ENCODE measurements around the gene RAB40C. TPM values are rescaled to one million over a fixed set of nuclear protein-coding genes. Genes with fewer than 3 reads are reported as not detected.
"Not testable (repeated sequence)": the region's sequence is repeated elsewhere in the genome, so short reads cannot be mapped to it uniquely, and the experiment has no call there.

Gene RAB40C
- total RNA-seq, 3 donors from 2014 or later, result 31.2 to 51.0 (median 40.1) TPM

GRCh38 chr16:595094-595528 lies 5.2 kb downstream of the RAB40C start:
- DNase-seq, result no peak
- Histone ChIP-seq H3K9me3 (no peaks in the 10 kb centered on the region), H3K4me3 (no peak overlapping the region), H3K36me3 (ENCODE audit: low read depth) (no peaks in the 10 kb centered on the region), H3K4me1 (ENCODE audit: low read depth) (peaks cover 43% of the 10 kb centered on the region)
- intact Hi-C loops (cut with DNase I, micrococcal nuclease), result loop anchor here in 1 of 2 donors (10.0 kb wide), 1 partner anchor 60 kb away; no protein-coding TSS in a partner anchor
- no peak for TF ChIP-seq CTCF (IDR thresholded peaks at IDR 0.05)
- ATAC-seq, result no peak

- Histone ChIP-seq H3K4me3 (no peak overlapping the region), H3K9me3 (no peaks in the 10 kb centered on the region), H3K4me1 (ENCODE audit: low read depth) (peaks cover 42% of the 10 kb centered on the region), H3K36me3 (ENCODE audit: low read depth) (no peaks in the 10 kb centered on the region)
- TF ChIP-seq CTCF (IDR thresholded peaks at IDR 0.05), result no peak
- intact Hi-C loops (cut with DNase I, micrococcal nuclease), result loop anchor here in 1 of 2 donors (10.0 kb wide), 1 partner anchor 59 kb away; no protein-coding TSS in a partner anchor
- ATAC-seq (no peak), DNase-seq (no peak)
Observed at GRCh38 chr16:595942-596735, 6.3 kb downstream of the RAB40C start.

- no peak for DNase-seq
- Histone ChIP-seq H3K36me3 (ENCODE audit: low read depth) (no peaks in the 10 kb centered on the region), H3K4me1 (ENCODE audit: low read depth) (peaks cover 36% of the 10 kb centered on the region), H3K9me3 (no peaks in the 10 kb centered on the region), H3K4me3 (no peak overlapping the region)
- intact Hi-C loops (cut with DNase I, micrococcal nuclease), result loop anchor here in 1 of 2 donors (10.0 kb wide), 1 partner anchor 58 kb away; no protein-coding TSS in a partner anchor
- no peak for ATAC-seq
- TF ChIP-seq CTCF (IDR thresholded peaks at IDR 0.05), result no peak
Observed at GRCh38 chr16:596736-597060, 6.8 kb downstream of the RAB40C start.

GRCh38 chr16:597655-598054 lies 7.8 kb downstream of the RAB40C start:
- intact Hi-C loops (cut with DNase I, micrococcal nuclease), result loop anchor here in 1 of 2 donors (10.0 kb wide), 1 partner anchor 57 kb away; no protein-coding TSS in a partner anchor
- not testable (repeated sequence) for H3K36me3 ChIP-seq (ENCODE audit: low read depth); ATAC-seq; H3K9me3 ChIP-seq; H3K4me3 ChIP-seq; DNase-seq
- peaks cover 27% of the 10 kb centered on the region for H3K4me1 ChIP-seq (ENCODE audit: low read depth)

- peaks cover 17% of the 10 kb centered on the region for H3K4me1 ChIP-seq (ENCODE audit: low read depth)
- no peaks in the 10 kb centered on the region for H3K36me3 ChIP-seq (ENCODE audit: low read depth)
- no peaks in the 10 kb centered on the region for H3K9me3 ChIP-seq
- no peak overlapping the region for H3K4me3 ChIP-seq
- intact Hi-C loops (cut with DNase I, micrococcal nuclease), result loop anchor here in 1 of 2 donors (10.0 kb wide), 1 partner anchor 56 kb away; no protein-coding TSS in a partner anchor
- no peak for DNase-seq
- peak; percentile 77 for ATAC-seq
- TF ChIP-seq CTCF (IDR thresholded peaks at IDR 0.05), result no peak
Observed at GRCh38 chr16:598823-599739, 9.2 kb downstream of the RAB40C start.
